HAP-1 (cell line): ENCODE results near the gene TULP4.
A peak's percentile ranks its signal among the peaks of the same experiment; 100 is the strongest.

Experiments
- DNase-seq, 2 experiments: peaks; one replicate each; pipeline ENCODE4 v3.0.0-alpha.2; 2016 to 2020; ENCODE audit warnings: low spot score in 2 of 2
- H3K27me3 ChIP-seq: fragments of 250-450 bp; sonication (Bioruptor Pico); 2 replicates; pipeline ENCODE4 v1.5.1; 2020; ENCODE audit warnings: low read depth, mild to moderate bottlenecking, moderate library complexity
- H3K36me3 ChIP-seq: fragments of 250-450 bp; sonication (Bioruptor Pico); replicated peaks from 2 replicates; pipeline ENCODE4 v1.5.1; 2020; ENCODE audit warnings: mild to moderate bottlenecking
- H3K4me1 ChIP-seq: fragments of 250-450 bp; sonication (Bioruptor Pico); 2 replicates; pipeline ENCODE4 v1.5.1; 2020; ENCODE audit warnings: mild to moderate bottlenecking
- H3K4me3 ChIP-seq: fragments of 250-450 bp; sonication (Bioruptor Pico); 2 replicates; pipeline ENCODE4 v1.5.1; 2020; ENCODE audit warnings: mild to moderate bottlenecking, moderate library complexity
- H3K9me3 ChIP-seq: fragments of 250-450 bp; sonication (Bioruptor Pico); 2 replicates; pipeline ENCODE4 v1.5.1; 2020; ENCODE audit warnings: mild to moderate bottlenecking, moderate library complexity
- in situ Hi-C: fragments of 300-500 bp; cut with MboI; formaldehyde crosslinking; loops from 3 replicates; pipeline ENCODE4 v1.14.3; 2020; ENCODE audit warnings: low sequenced_read_pairs, inconsistent platforms, mixed read lengths

Gene TULP4

DNA sequence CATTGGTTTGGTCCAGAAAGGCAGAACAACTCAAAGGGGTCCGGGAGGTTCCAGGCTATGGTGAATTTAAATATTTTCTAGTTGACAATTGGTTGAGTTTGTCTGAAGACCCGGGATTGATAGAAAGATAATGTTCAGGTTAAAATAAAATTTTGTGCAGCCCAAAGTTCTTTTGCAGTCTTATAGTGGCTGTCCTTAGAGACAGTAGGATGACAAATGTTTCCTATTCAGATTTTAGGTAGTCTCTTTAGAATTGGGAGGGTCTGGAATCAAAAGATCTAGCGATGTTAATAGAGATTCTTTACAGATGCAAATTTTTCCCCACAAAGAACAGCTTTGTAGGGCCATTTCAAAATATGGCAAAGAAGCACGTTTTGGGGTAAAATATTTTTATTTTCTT lies 109.1 kb downstream of the TULP4 start:
- no peak overlapping the region; the same call in 1 of the 2 replicates for H3K4me3 ChIP-seq
- peaks cover 10% of the 10 kb centered on the region for H3K4me1 ChIP-seq
- H3K36me3 ChIP-seq, result peaks cover 3% of the 10 kb centered on the region; the same call in 1 of the 2 replicates
- peak in 1 of 2 experiments; percentile 55 for DNase-seq
- 0 out of 2 replicates have a peak, but pooled peaks cover 7% of the 10 kb centered on the region for H3K9me3 ChIP-seq
- in situ Hi-C loops, result no loop called here
- H3K27me3 ChIP-seq, result no peaks in the 10 kb centered on the region

DNA sequence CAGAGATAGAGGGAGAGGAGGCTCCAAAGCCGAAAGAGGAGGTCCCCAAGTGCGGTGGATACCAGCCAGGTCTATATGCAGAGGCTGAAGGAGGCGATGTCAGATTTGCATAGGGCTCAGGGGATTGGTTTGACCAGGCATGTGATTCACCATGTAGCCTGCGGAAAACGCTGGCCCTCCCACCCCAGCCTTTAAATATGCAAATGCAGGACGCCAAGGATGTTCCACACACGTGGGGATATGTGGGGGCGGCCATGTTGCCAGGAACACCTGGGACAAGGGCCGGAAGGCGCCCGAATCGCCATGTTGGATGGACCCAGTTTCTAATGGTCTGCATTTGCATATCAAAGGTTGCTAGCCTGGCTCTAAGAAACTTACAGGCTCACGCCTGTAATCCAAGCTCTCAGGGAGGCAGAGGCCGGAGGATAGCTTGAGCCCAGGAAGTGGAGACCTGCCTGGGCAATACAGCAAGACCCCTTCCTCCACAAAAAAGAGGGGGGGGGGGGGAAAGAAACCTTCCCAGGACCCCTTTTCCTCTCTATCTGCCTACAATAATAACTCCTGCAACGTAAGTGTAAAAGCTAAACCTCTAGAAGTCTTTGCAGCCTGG lies 110.5 kb downstream of the TULP4 start:
- DNase-seq, result peak in 1 of 2 experiments; percentile 53
- Histone ChIP-seq H3K36me3 (no peaks in the 10 kb centered on the region), H3K9me3 (0 out of 2 replicates have a peak, but pooled peaks cover 7% of the 10 kb centered on the region), H3K4me3 (peak overlapping the region; percentile 1; the same call in 1 of the 2 replicates), H3K4me1 (peaks cover 10% of the 10 kb centered on the region), H3K27me3 (no peaks in the 10 kb centered on the region)
- in situ Hi-C loops, result no loop called here

DNA sequence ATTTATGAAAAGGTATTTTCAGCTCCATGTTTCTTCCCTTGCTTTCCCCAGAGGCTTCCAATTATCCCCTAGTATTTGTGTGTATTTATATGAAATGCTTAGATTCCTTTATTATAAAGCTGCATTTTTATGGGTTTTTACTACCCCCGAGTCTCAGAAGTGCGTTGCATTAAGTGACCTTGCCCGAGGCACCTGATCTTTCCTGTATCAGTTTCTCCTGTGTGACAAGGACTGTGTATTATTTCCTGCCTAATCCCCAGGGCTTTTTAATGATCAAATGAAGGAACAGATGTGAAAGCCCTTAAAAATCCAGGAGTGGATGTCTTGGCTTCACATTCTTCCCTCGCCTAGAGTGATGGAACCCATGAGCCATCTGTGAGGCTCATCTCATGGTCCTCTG lies 118.8 kb downstream of the TULP4 start:
- Histone ChIP-seq H3K27me3 (no peaks in the 10 kb centered on the region), H3K4me3 (no peak overlapping the region), H3K4me1 (peaks cover 3% of the 10 kb centered on the region), H3K36me3 (no peaks in the 10 kb centered on the region; the same call in 1 of the 2 replicates), H3K9me3 (no peaks in the 10 kb centered on the region)
- peak; percentile 51 to 54 for DNase-seq
- in situ Hi-C loops, result no loop called here

DNA sequence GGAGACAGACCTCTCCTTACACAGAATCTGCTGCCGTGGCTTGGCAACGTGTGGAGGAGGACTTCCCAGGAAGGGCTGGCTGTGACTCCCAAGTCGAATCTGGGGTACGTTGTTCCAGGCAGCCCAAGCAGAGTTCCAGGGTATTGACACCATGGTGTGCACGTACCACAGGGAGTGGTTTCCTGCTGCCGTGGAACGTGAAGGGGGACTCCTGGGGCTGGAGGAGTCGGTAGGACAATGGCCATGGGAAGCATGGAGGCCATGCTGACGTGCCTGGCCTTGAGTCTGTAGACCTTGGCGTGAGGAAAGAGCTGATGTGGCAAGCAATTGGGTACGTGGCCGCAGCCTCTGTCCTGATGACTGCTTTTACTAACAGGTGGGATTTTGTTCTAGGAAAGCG lies 119.3 kb downstream of the TULP4 start:
- H3K4me3 ChIP-seq, result no peak overlapping the region
- peaks cover 3% of the 10 kb centered on the region for H3K4me1 ChIP-seq
- H3K27me3 ChIP-seq, result no peaks in the 10 kb centered on the region
- in situ Hi-C loops, result no loop called here
- DNase-seq, result no peak
- H3K36me3 ChIP-seq, result no peaks in the 10 kb centered on the region; the same call in 1 of the 2 replicates
- no peaks in the 10 kb centered on the region for H3K9me3 ChIP-seq

DNA sequence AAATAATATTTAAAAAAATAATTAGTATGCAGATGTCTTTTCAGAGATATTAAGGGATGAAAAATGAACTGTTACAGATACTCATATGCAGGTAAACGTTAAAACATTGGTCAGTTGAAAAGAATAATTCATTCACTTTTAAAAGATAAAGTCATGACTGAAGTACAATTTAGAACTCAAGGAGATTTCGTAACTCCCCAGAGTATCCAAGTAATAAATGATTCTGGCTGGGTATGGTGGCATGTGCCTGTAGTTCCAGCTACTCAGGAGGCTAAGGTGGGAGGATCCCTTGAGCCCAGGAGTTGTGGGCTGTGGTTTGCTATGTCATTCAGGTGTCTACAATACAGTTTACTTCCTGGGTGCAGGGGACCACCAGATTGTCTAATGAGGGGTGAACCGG lies 125.3 kb downstream of the TULP4 start:
- Histone ChIP-seq H3K4me1 (no peaks in the 10 kb centered on the region), H3K9me3 (no peaks in the 10 kb centered on the region), H3K27me3 (no peaks in the 10 kb centered on the region), H3K4me3 (no peak overlapping the region), H3K36me3 (no peaks in the 10 kb centered on the region)
- in situ Hi-C loops, result no loop called here
- no peak for DNase-seq

DNA sequence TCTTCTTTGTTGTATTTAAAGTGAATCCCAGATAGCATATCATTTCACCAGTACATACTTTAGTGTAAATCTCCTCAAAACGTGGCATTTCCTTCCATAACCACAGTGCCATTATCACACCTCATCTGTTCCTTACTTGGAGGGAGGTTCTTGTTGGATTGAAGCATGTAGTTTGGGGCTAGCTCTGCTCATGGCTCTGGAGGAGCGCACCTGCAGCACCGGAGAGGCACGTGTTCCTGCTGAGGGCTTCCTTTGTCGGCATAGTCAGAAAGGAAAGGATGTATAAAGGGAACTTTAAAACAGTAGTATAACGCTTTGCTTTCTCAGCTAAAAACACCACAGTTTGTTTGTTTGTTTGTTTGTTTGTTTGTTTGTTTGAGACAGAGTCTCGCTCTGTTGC lies 126.0 kb downstream of the TULP4 start:
- Histone ChIP-seq H3K9me3 (no peaks in the 10 kb centered on the region), H3K27me3 (no peaks in the 10 kb centered on the region), H3K4me1 (no peaks in the 10 kb centered on the region), H3K4me3 (no peak overlapping the region), H3K36me3 (no peaks in the 10 kb centered on the region)
- in situ Hi-C loops, result no loop called here
- DNase-seq, result no peak

DNA sequence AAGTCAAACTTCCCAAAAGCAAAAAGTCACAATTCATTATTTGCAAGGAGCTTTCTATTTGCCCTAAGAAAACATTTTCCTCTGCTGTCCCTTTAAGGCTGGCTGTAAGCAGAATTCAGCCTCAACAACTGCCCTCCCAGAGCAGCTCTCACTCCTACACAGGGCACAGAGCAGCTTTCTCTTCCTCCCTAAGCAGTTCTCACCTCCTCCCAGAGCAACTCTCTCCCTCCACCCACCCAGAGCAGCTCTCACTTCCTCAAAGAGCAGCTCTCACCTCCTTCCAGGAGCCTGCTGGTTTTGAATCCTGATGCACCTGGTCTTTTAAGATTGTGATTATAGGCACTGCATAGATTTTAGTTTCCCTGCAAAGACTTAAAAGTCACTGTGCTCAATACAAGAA lies 127.0 kb downstream of the TULP4 start:
- Histone ChIP-seq H3K4me1 (no peaks in the 10 kb centered on the region), H3K9me3 (no peaks in the 10 kb centered on the region)

DNA sequence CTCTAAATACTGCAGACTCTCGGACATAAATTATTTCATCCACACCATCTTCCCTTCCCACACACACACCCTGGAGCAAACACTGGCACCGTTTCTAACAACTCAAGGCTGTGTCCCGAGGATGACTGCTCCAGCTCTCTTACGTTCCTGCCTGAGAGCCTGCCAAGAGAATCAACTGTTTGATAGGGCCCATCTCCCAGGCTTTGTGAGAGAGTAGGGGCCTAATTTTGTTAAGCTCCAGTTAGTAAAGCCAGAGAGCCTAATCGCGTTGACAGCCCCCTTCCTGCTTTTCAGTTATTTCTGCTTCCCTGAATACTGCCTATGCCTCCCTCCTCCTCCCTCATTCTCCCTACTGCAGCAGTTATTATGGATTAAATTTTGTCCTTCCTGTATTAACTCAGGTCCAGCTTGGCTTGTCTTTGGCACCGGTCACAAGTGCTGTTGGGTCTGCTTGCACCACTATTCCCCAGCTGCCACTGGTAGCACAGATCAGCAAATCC lies 129.5 kb downstream of the TULP4 start:
- Histone ChIP-seq H3K27me3 (no peaks in the 10 kb centered on the region), H3K4me1 (no peaks in the 10 kb centered on the region), H3K9me3 (no peaks in the 10 kb centered on the region), H3K36me3 (no peaks in the 10 kb centered on the region), H3K4me3 (no peak overlapping the region)
- in situ Hi-C loops, result no loop called here
- no peak for DNase-seq

More for the DNA sequence above, 127.0 kb downstream of the TULP4 start:
- in situ Hi-C loops, result no loop called here
- Histone ChIP-seq H3K27me3 (no peaks in the 10 kb centered on the region), H3K36me3 (no peaks in the 10 kb centered on the region), H3K4me3 (no peak overlapping the region)
- no peak for DNase-seq

DNA sequence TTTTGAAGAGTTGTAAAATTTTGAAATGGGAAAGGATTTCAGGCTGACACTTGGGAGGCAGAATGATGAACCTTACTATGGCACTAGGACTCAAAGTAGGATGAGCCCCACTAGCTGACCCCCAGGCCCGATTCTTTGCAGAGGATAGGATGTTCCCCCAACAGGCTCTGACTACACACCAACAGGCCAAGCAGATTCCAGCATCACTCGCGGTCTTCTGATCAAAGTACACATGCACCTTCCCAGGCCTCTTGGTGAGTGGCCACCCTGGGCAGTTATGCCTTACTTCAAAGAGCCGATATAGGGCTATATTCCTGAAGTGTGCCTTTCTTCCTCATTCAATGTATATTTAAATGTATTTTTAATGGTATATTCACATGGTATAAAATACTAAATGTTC lies 130.0 kb downstream of the TULP4 start:
- Histone ChIP-seq H3K27me3 (no peaks in the 10 kb centered on the region), H3K4me1 (no peaks in the 10 kb centered on the region), H3K9me3 (no peaks in the 10 kb centered on the region), H3K4me3 (no peak overlapping the region), H3K36me3 (no peaks in the 10 kb centered on the region)
- no peak for DNase-seq
- in situ Hi-C loops, result no loop called here

DNA sequence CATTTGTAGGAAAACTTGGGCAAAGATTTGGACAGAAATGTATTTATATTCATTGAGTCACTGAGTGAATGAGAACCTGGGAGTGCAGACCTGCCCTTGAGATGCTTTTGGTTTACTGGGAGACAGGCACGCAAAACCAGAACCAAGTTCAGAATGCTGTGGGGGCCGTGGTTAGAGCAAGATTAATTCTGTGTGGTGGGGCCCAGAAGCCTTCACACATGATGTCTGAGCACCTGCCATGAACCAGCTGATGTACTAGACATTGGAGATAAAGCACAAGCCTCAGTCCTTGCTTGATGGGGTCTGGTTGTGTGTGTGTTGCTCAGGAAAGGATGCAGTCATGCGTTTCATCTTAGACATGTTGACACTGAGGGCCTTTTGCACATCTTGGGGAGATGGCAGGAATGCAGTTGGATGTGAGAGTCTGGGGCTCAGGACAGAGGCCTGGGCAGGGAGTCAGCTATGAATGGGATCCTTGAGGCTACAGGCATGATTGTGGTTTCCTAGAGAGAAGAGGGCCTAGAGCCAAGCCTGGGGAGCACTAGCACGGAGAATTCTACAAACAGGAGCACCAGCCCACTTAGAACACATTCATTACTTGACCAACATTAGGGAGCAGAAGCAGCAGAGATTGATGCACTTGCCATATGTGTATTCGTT lies 133.3 kb downstream of the TULP4 start:
- no peaks in the 10 kb centered on the region for H3K4me1 ChIP-seq
- in situ Hi-C loops, result no loop called here
- H3K9me3 ChIP-seq, result no peaks in the 10 kb centered on the region
- no peak overlapping the region for H3K4me3 ChIP-seq
- H3K27me3 ChIP-seq, result no peaks in the 10 kb centered on the region
- no peaks in the 10 kb centered on the region; the same call in 1 of the 2 replicates for H3K36me3 ChIP-seq
- no peak for DNase-seq

DNA sequence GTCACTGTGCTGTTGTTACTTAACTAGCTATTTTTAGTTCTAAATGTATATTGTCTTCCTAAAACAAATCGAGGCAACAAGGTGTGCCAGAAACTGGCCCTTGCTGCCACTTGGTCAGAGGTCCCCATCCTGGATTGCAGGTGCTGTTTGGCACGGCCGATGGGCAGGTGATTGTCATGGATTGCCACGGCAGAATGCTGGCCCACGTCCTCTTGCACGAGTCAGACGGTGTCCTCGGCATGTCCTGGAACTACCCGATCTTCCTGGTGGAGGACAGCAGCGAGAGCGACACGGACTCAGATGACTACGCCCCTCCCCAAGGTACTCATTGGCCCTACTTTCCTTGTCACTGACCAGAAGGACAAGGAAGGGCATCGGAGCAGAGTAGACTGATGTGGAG lies 136.6 kb downstream of the TULP4 start:
- no peaks in the 10 kb centered on the region for H3K4me1 ChIP-seq
- no peaks in the 10 kb centered on the region for H3K9me3 ChIP-seq
- H3K4me3 ChIP-seq, result no peak overlapping the region
- no peaks in the 10 kb centered on the region; the same call in none of the 2 replicates for H3K36me3 ChIP-seq
- in situ Hi-C loops, result no loop called here
- H3K27me3 ChIP-seq, result no peaks in the 10 kb centered on the region
- DNase-seq, result no peak

DNA sequence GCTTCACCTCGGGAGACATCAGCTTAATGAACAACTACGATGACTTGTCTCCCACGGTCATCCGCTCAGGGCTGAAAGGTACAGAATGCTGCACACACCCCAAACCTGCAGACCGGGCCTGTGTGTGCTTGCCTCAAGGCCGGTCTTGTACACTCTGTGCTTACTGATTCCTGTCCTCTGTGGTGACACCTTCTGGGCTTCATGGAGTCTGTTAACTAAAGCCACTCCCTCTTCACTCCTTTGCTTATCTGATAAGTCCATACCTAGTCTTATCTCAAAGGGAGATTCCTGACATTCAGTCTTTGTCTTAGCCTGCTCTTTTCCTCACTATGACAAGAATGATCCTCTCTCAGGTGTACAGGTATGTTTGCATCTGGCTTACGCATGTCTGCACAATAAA lies 139.9 kb downstream of the TULP4 start:
- Histone ChIP-seq H3K27me3 (no peaks in the 10 kb centered on the region), H3K9me3 (no peaks in the 10 kb centered on the region), H3K4me3 (no peak overlapping the region), H3K36me3 (no peaks in the 10 kb centered on the region; the same call in none of the 2 replicates), H3K4me1 (no peaks in the 10 kb centered on the region)
- no peak for DNase-seq
- in situ Hi-C loops, result no loop called here

DNA sequence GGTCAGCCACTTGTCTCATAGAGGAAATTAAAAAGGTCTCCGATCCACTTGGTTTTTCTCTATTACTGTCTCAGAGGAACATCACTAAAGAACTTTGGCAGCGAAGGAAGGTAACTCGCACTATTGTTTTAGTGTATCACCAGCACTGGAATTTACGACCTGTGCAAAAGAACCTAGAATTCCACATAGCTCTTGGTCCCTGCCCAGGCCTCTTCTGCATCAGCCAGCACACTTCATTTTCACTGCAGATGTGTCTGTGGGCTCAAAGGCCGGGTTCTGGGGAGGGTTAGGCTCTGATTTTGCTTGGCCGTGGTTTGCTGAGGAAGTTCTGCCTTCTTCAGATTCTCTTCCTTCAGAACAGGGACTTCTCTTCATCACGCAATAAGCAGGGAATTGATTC lies 144.9 kb downstream of the TULP4 start:
- no peak overlapping the region for H3K4me3 ChIP-seq
- peaks cover 3% of the 10 kb centered on the region; the same call in 1 of the 2 replicates for H3K36me3 ChIP-seq
- no peak for DNase-seq
- H3K27me3 ChIP-seq, result no peaks in the 10 kb centered on the region
- in situ Hi-C loops, result no loop called here
- no peaks in the 10 kb centered on the region for H3K4me1 ChIP-seq
- H3K9me3 ChIP-seq, result no peaks in the 10 kb centered on the region

DNA sequence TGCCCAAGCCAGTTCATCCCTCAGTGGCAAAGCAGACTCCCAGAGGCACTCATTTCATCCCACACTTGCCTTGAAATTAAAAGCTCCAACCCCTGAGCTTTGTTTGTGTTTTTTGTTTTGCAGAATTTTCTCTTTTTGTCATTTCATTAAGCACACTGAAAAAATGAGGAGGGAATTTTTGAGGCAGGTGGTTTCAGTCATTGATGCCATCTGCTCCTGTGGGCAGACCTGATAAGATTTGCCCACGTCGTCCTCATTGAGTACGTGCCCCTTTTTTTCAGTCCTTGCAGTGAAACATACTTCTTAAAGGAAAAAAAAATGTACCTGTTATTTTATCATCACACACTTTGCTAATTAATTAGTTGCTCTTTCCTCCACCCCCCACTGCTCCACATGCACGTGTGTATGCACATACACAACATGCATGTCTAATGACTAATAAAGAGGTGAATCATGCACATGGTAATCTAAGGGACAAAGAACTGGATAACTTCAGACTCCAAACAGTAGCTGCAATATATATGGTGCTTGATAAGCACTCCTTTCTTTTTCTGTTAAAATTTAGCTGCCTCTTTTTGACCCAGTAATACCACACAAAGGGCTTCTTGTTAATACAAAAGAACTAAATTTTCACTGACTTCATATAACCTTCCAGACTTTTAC lies 145.5 kb downstream of the TULP4 start:
- in situ Hi-C loops, result no loop called here
- no peaks in the 10 kb centered on the region for H3K4me1 ChIP-seq
- no peak for DNase-seq
- H3K9me3 ChIP-seq, result no peaks in the 10 kb centered on the region
- no peaks in the 10 kb centered on the region for H3K27me3 ChIP-seq
- H3K4me3 ChIP-seq, result no peak overlapping the region
- H3K36me3 ChIP-seq, result peaks cover 3% of the 10 kb centered on the region; the same call in 1 of the 2 replicates
